ENCODE measurements around the gene GALNT9.
"Not testable (repeated sequence)": the region's sequence is repeated elsewhere in the genome, so short reads cannot be mapped to it uniquely, and the experiment has no call there.

Gene GALNT9

GRCh38 chr12:132202929-132203721 lies 126.3 kb downstream of the GALNT9 start:
- in situ Hi-C loops (cut with MboI; ENCODE audit: low sequenced_read_pairs), result no loop called here

GRCh38 chr12:132201391-132202120 lies 127.8 kb downstream of the GALNT9 start:
- in situ Hi-C loops (cut with MboI; ENCODE audit: low sequenced_read_pairs), result no loop called here

- in situ Hi-C loops (cut with MboI; ENCODE audit: low sequenced_read_pairs), result no loop called here
Observed at GRCh38 chr12:132200800-132201199, 128.6 kb downstream of the GALNT9 start.

GRCh38 chr12:132199526-132200319 lies 129.7 kb downstream of the GALNT9 start:
- in situ Hi-C loops (cut with MboI; ENCODE audit: low sequenced_read_pairs), result no loop called here

GRCh38 chr12:132199101-132199500 lies 130.3 kb downstream of the GALNT9 start:
- in situ Hi-C loops (cut with MboI; ENCODE audit: low sequenced_read_pairs), result no loop called here

- in situ Hi-C loops (cut with MboI; ENCODE audit: low sequenced_read_pairs), result no loop called here
Observed at GRCh38 chr12:132197581-132198354, 131.6 kb downstream of the GALNT9 start.

GRCh38 chr12:132196873-132197390 lies 132.5 kb downstream of the GALNT9 start:
- in situ Hi-C loops (cut with MboI; ENCODE audit: low sequenced_read_pairs), result no loop called here

- in situ Hi-C loops (cut with MboI; ENCODE audit: low sequenced_read_pairs), result no loop called here
Observed at GRCh38 chr12:132196038-132196872, 133.1 kb downstream of the GALNT9 start.

GRCh38 chr12:132195242-132195641 lies 134.1 kb downstream of the GALNT9 start:
- in situ Hi-C loops (cut with MboI; ENCODE audit: low sequenced_read_pairs), result not testable (repeated sequence)

- in situ Hi-C loops (cut with MboI; ENCODE audit: low sequenced_read_pairs), result no loop called here
Observed at GRCh38 chr12:132194556-132194955, 134.8 kb downstream of the GALNT9 start.

- in situ Hi-C loops (cut with MboI; ENCODE audit: low sequenced_read_pairs), result no loop called here
Observed at GRCh38 chr12:132194056-132194455, 135.3 kb downstream of the GALNT9 start.

- in situ Hi-C loops (cut with MboI; ENCODE audit: low sequenced_read_pairs), result no loop called here
Observed at GRCh38 chr12:132191715-132192553, 137.5 kb downstream of the GALNT9 start.

GRCh38 chr12:132190834-132191500 lies 138.4 kb downstream of the GALNT9 start:
- in situ Hi-C loops (cut with MboI; ENCODE audit: low sequenced_read_pairs), result no loop called here

GRCh38 chr12:132190012-132190755 lies 139.2 kb downstream of the GALNT9 start:
- in situ Hi-C loops (cut with MboI; ENCODE audit: low sequenced_read_pairs), result no loop called here

- in situ Hi-C loops (cut with MboI; ENCODE audit: low sequenced_read_pairs), result no loop called here
Observed at GRCh38 chr12:132189378-132190011, 139.9 kb downstream of the GALNT9 start.

GRCh38 chr12:132188916-132189325 lies 140.5 kb downstream of the GALNT9 start:
- in situ Hi-C loops (cut with MboI; ENCODE audit: low sequenced_read_pairs), result no loop called here

- in situ Hi-C loops (cut with MboI; ENCODE audit: low sequenced_read_pairs), result no loop called here
Observed at GRCh38 chr12:132188451-132188901, 140.9 kb downstream of the GALNT9 start.

Measured in HL-60/S4 treated with phorbol 12-myristate 13-acetate at 8.2 ng/mL for 4 days and 3 days (cell line).